Measurements from ENCODE around the gene SEMA5A. TPM values are rescaled to one million over a fixed set of nuclear protein-coding genes. Genes with fewer than 3 reads are reported as not detected.

The SEMA5A gene
- total RNA-seq: 7.0 and 20.5 TPM in 2 replicates

GRCh38 chr5:9545992-9546851, at the start of gene SEMA5A:
Gene SEMA5A, minus strand, starts transcription at chr5:9546075. Its CDS starts 166,129 bp downstream, at chr5:9379946.

Other genes starting within 250 kb of the SEMA5A start
- gene TAS2R1, start 84.3 kb upstream of the SEMA5A start, total RNA-seq: not detected in 2 replicates

Data from mesangial cell (primary cell).